ENCODE results near the gene ATAD3A.
"Not testable (repeated sequence)": the region's sequence is repeated elsewhere in the genome, so short reads cannot be mapped to it uniquely, and the experiment has no call there.

DNA sequence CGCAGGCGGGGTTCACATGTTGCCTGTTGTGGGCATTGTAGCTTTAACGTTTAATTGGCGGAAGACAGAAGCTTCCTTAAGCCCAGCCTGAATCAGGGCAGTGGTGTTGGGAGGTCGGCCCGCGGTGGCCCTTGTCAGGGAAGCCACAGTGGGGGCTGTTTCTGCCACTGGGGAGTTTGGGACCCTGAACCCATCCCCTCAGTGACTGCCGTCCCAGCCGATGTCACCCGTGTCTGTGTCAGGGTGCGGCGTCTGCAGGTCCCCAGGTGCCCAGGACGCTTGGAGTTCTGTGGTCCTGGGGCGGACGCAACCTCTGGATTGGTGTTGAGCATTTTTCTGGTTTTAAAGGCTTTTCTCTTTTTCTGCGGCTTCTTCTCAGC is 31.5 kb upstream of the ATAD3A start:
- TF ChIP-seq, protein P1, sequence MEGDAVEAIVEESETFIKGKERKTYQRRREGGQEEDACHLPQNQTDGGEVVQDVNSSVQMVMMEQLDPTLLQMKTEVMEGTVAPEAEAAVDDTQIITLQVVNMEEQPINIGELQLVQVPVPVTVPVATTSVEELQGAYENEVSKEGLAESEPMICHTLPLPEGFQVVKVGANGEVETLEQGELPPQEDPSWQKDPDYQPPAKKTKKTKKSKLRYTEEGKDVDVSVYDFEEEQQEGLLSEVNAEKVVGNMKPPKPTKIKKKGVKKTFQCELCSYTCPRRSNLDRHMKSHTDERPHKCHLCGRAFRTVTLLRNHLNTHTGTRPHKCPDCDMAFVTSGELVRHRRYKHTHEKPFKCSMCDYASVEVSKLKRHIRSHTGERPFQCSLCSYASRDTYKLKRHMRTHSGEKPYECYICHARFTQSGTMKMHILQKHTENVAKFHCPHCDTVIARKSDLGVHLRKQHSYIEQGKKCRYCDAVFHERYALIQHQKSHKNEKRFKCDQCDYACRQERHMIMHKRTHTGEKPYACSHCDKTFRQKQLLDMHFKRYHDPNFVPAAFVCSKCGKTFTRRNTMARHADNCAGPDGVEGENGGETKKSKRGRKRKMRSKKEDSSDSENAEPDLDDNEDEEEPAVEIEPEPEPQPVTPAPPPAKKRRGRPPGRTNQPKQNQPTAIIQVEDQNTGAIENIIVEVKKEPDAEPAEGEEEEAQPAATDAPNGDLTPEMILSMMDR (IDR thresholded peaks at IDR 0.05; ENCODE audit: low read depth, low read length, poor library complexity, severe bottlenecking), result not testable (repeated sequence)
- not testable (repeated sequence) for TF ChIP-seq EZH2phosphoT487 (IDR thresholded peaks at IDR 0.05; ENCODE audit: borderline replicate concordance, low read length)
